ENCODE data around the gene DSC1. TPM values are rescaled to one million over a fixed set of nuclear protein-coding genes. Genes with fewer than 3 reads are reported as not detected.
A peak's percentile ranks its signal among the peaks of the same experiment; 100 is the strongest.
"Not testable (repeated sequence)": the region's sequence is repeated elsewhere in the genome, so short reads cannot be mapped to it uniquely, and the experiment has no call there.

The DSC1 gene
- total RNA-seq, 2 experiments from 2014 or later = 0.93 to 1.1 TPM

DNA sequence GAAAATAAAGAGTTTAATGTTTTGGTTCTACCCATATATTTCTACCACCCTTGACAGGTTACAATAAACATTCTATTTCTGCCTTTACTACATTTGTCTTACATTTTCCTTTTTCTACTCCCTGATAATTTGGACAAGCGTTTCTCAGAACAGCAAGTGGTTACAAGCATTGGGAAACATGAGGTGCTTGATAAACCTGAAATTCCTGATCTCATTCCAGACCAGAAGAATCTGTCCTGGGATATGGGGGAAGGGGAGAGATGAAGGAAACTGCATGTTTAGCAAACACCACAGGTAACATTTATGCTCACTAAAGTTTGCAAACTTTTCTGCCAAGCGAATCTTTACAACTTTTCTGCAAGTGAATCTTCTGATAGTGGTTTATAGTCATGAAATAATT lies 28.3 kb upstream of the DSC1 start:
- Mint-ChIP-seq H3K4me3 (no peak overlapping the region), H3K27me3 (no peaks in the 10 kb centered on the region), H3K27ac (no peak overlapping the region), H3K9me3 (no peaks in the 10 kb centered on the region), H3K36me3 (no peaks in the 10 kb centered on the region), H3K4me1 (no peaks in the 10 kb centered on the region)
- DNase-seq = no peak

DNA sequence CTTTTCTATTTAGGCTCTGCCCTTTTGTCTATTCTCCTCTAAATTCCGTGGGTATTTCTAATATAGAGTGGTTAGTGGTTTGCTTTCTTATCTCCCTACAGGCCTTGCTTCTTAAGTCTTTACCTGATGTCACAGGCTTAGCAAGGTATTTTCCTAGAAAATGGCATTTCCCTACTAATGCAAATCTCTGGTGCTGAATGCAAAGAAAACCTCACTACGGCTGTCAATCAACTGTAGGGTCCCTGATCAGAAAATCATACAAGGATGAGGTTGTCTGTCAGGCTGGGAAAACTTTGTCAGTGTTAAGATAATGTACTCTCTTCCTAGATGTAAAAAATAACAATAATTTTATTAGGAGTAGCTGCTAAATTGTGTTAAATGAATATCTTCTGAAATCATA lies 27.1 kb upstream of the DSC1 start:
- H3K27me3 Mint-ChIP-seq = no peaks in the 10 kb centered on the region
- no peak overlapping the region for H3K4me3 Mint-ChIP-seq
- no peaks in the 10 kb centered on the region for H3K36me3 Mint-ChIP-seq
- H3K9me3 Mint-ChIP-seq = no peaks in the 10 kb centered on the region
- H3K4me1 Mint-ChIP-seq = no peaks in the 10 kb centered on the region
- H3K27ac Mint-ChIP-seq = no peak overlapping the region
- no peak for DNase-seq

DNA sequence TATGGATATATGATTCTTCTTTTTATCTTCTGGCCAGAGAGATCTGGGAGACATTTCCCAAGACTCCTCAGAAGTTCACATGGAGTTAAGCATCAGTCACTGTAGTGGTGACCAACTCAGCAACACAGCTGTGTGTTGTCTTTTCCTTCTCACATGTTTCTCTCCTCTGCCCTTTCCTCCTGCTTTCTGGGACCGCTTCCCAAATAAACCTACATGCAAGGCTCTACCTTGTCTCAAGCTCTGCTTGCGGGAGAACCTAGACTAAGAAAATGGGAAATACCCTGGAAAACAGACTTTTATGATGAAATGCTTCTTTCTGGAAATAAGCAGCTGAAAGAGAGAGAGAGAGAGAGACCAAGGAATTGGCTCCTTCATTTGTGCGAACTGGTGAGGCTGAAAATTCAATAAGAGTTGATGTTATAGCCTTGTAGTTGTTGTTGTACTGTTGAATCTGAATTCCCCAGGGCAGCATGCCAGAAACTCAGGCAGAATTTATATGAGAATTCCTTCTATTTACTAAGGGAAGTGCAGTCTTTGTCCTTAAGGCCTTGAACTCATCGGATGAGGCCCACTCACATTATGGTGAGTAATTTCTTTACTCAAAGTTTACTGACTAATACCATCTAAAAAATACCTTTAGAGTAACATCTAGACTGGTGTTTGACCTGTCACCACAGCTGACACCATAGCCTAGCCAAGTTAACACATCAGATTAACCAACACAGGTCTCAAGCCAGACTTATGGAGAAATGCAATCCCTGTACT lies 22.7 kb upstream of the DSC1 start:
- H3K27ac Mint-ChIP-seq = no peak overlapping the region
- H3K4me1 Mint-ChIP-seq = no peaks in the 10 kb centered on the region
- no peaks in the 10 kb centered on the region for H3K36me3 Mint-ChIP-seq
- H3K27me3 Mint-ChIP-seq = no peaks in the 10 kb centered on the region
- DNase-seq = no peak
- H3K9me3 Mint-ChIP-seq = no peaks in the 10 kb centered on the region
- H3K4me3 Mint-ChIP-seq = no peak overlapping the region

DNA sequence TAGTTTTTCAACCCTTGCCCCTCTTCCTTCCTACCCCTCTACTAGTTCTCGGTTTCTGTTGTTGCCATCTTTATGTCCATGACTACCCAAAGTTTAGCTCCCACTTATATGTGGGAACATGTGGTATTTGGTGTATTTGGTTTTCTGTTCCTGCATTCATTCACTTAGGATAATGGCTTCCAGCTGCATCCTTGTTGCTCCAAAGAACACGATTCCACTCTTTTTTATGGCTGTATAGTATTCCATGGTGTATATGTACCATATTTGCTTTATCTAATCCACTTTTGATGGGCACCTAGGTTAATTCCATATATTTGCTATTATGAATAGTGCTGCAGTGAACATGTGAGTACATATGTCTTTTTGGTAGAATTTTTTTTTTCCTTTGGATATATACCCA lies 20.6 kb upstream of the DSC1 start:
- H3K36me3 Mint-ChIP-seq = no peaks in the 10 kb centered on the region
- no peak for DNase-seq
- no peaks in the 10 kb centered on the region for H3K4me1 Mint-ChIP-seq
- H3K27me3 Mint-ChIP-seq = no peaks in the 10 kb centered on the region
- no peaks in the 10 kb centered on the region for H3K9me3 Mint-ChIP-seq
- no peak overlapping the region for H3K27ac Mint-ChIP-seq
- H3K4me3 Mint-ChIP-seq = no peak overlapping the region

DNA sequence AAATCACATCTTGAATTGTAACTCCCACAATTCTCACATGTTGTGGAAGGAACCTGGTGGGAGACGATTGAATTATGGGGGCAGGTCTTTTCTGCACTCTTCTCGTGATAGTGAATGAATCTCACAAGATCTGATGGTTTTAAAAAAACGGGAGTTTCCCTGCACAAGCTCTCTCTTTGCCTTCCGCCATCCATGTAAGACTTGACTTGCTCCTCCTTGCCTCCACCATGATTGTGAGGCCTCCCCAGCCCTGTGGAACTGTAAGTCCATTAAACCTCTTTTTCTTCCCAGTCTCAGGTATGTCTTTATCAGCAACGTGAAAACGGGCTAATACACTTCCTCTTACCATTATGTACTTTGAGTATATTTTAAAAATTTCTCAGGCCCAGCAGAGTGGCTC lies 14.7 kb upstream of the DSC1 start:
- DNase-seq = not testable (repeated sequence)
- peaks cover 12% of the 10 kb centered on the region for H3K9me3 Mint-ChIP-seq

DNA sequence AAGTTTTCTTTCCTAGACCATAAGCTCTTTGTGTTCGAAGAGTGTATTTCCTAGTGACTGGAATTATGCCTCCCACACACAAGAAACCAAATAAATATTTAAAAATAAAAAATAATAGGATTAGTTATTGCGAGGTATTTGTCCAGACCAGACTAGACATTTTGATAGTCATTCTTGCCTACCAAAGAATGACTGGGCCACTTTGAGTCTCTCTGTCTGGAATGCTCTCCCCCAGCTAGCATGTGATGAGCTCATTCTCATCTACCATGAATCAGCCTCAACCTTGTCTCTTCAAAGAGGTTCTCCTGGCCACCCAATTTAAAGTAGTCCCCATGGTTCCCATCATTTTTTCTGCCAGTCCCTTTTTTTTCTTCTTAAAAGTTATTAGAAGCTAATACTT lies 13.9 kb upstream of the DSC1 start:
- H3K27me3 Mint-ChIP-seq = no peaks in the 10 kb centered on the region
- H3K4me1 Mint-ChIP-seq = no peaks in the 10 kb centered on the region
- no peak overlapping the region for H3K4me3 Mint-ChIP-seq
- no peak overlapping the region for H3K27ac Mint-ChIP-seq
- DNase-seq = no peak
- peaks cover 12% of the 10 kb centered on the region for H3K9me3 Mint-ChIP-seq
- H3K36me3 Mint-ChIP-seq = no peaks in the 10 kb centered on the region

More for the DNA sequence above, 14.7 kb upstream of the DSC1 start:
- not testable (repeated sequence) for H3K27me3 Mint-ChIP-seq, H3K4me1 Mint-ChIP-seq, H3K27ac Mint-ChIP-seq, H3K36me3 Mint-ChIP-seq, H3K4me3 Mint-ChIP-seq

DNA sequence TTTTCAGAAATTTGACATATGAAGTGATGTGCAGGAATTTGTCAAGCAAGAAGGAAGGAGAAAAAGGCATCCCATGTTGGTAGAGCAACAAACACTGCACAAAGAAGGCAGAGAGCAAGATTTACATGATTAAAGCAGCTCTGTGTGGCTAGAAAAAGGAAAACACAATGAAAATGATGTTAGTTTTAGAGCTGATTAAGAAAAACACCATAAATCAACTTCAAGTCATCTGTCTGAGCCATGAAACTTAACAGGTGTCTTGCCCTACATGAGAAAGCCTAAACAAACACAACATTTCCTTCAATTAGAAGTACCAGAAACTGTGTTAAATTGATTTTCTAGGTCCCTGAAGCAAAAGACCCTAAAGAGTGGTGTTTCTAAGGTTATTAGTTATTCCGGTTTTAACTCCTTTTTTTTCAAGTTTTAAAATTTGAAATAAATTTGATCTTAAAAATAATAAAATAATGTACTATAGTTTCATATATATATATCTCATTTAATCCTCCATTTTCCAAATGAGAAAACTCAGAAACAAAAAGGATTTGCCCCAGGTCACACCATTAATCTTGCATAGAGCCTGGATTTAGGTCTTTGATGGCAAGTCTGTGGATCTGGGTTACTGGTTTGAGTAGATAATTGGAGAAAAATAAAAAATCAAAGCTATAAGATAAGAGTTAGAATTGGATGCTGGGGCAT lies 8.6 kb upstream of the DSC1 start:
- Mint-ChIP-seq H3K4me1 (no peaks in the 10 kb centered on the region), H3K4me3 (no peak overlapping the region), H3K9me3 (peaks cover 11% of the 10 kb centered on the region), H3K27me3 (no peaks in the 10 kb centered on the region), H3K36me3 (no peaks in the 10 kb centered on the region), H3K27ac (no peak overlapping the region)
- no peak for DNase-seq

DNA sequence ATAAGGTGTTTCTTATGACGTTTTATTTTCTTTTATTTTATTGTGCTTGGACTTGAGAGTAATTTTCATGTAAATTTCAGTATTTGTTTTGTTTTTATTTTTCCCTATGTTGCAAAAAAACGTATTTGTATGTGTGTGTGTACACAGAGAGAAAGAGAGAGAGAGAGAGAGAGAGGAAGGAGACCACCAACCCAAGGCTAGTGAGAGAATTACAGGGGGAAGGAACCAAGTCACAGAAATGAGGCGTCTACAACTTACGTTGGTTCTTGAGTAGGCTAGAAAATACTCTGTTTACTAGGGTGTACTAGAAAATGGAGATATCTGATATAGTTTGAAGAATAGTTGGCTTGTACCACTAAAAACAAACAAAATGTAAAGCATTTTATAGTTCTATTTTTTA lies 7.7 kb upstream of the DSC1 start:
- Mint-ChIP-seq H3K27me3 (no peaks in the 10 kb centered on the region), H3K9me3 (peaks cover 7% of the 10 kb centered on the region), H3K4me1 (no peaks in the 10 kb centered on the region), H3K4me3 (no peak overlapping the region), H3K36me3 (no peaks in the 10 kb centered on the region), H3K27ac (no peak overlapping the region)
- no peak for DNase-seq

DNA sequence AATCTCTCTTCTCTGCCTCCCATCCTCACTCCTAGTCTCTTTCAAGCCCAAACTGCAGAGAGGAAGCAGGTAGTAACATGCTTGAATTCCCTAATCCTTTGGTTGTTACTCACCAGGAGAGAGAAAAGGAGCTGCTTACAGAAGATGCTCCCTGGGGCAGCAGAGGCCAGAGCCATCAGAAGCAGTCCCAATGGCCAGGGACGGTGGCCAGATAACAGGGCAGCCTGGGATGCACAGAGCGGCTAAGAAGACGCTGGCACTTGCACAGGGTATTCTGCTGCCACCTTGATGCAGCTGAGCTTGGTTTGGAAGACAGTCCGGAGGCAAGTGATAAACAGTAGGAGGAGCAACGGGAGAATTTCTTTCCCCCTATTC lies 250 bp downstream of the DSC1 start:
- Mint-ChIP-seq H3K9me3 (peaks cover 3% of the 10 kb centered on the region), H3K4me1 (peaks cover 2% of the 10 kb centered on the region), H3K27me3 (no peaks in the 10 kb centered on the region), H3K4me3 (peak overlapping the region; percentile 64), H3K27ac (peak overlapping the region; percentile 80), H3K36me3 (no peaks in the 10 kb centered on the region)
- no peak for DNase-seq

DNA sequence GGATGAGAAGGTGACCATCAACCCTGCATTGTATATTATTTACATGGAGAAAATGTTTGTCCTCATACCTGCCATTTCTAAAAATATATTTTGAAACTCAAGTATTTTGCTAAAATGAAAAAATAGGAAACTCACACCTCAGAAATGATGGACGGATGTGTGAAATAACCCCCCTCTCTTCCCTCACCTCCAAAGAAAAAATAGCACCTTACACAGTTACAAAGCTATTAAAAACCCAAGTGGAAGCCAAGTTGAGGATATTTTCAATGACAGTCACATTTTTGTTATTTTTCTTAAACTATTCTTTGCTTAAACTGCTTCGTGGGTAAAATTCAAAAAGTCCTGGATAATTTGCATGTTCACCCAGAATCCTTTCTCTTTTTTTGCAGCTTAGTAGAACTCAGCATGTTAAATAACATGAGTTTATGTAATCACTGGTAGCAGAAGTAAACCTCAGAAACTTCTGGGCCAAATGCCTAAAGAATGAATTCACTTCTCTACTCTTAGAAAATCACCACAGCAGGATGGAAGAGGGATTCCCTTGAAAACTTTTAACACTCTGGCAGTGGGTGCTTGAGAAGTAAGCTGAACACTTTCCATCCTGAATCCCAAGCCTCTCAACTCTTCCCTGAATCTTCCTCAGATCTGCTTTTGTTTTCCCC lies 768 bp downstream of the DSC1 start:
- Mint-ChIP-seq H3K9me3 (peaks cover 3% of the 10 kb centered on the region), H3K4me3 (peak overlapping the region; percentile 64), H3K27me3 (no peaks in the 10 kb centered on the region), H3K4me1 (peaks cover 2% of the 10 kb centered on the region), H3K36me3 (no peaks in the 10 kb centered on the region), H3K27ac (peak overlapping the region; percentile 80)
- DNase-seq = no peak

DNA sequence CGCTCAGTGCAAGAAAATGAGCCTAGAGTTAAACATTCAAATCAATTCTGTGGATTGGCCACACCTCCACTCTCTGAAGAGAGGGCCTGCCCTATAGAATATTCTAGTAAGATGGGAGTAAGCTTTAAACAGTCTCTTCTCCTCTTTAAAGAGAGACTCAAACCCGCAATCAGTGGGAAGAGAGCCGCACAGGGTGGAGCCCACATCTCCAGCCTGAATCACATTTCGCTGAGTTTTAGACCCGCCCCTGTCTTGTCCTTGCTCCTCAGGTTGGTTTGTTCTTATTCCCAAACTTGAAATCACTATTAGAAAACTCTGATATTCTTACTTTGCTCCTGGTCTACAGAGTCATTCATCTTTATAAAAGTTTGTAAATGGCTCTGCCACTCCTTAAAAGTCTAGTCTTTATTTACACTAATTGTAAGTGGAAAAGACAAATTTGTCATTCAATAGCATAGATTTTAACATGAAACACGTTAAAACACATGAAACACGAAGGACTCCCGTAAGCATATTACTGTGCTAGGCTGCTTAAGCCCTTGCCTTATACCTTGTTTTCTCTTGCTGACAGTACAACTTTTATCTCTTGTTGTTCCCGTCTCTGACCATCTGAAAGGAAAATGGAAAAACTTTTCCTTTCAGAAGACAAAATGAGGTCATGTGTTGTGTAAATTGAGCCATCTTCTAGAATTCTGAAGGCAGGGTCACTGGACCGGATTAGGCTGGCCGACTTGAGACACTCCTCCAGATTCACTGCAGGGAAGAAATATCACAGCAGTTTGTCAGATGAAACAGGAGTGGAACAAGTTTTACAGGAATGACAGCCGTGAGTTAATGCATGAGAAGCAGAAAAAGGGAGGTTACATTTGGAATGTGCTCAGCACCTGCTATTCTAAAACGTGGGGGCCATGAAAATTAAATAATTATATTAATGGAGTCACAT lies 5.6 kb downstream of the DSC1 start:
- Mint-ChIP-seq H3K36me3 (no peaks in the 10 kb centered on the region), H3K9me3 (peaks cover 3% of the 10 kb centered on the region), H3K27ac (no peak overlapping the region), H3K4me3 (no peak overlapping the region), H3K27me3 (no peaks in the 10 kb centered on the region), H3K4me1 (no peaks in the 10 kb centered on the region)
- DNase-seq = no peak

DNA sequence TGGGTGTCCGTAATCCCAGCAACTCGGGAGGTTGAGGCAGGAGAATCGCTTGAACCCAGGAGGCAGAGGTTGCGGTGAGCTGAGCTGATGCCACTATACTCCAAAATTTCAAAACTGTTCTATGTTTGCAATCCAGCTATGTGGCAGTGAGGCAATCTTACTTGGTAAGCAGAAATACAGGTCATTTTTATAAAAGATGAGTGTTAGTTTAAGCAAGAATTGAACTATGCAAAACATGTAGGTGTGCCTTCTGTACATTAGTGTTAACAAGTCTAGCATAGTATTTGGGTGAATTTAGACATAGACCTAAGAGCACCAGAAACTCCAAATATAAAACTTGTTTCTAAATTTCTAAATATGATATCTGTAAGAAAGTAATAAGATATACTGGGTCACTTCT lies 7.2 kb downstream of the DSC1 start:
- H3K4me3 Mint-ChIP-seq = no peak overlapping the region
- no peak for DNase-seq
- H3K4me1 Mint-ChIP-seq = no peaks in the 10 kb centered on the region
- H3K9me3 Mint-ChIP-seq = peaks cover 3% of the 10 kb centered on the region
- no peak overlapping the region for H3K27ac Mint-ChIP-seq
- no peaks in the 10 kb centered on the region for H3K36me3 Mint-ChIP-seq
- no peaks in the 10 kb centered on the region for H3K27me3 Mint-ChIP-seq

DNA sequence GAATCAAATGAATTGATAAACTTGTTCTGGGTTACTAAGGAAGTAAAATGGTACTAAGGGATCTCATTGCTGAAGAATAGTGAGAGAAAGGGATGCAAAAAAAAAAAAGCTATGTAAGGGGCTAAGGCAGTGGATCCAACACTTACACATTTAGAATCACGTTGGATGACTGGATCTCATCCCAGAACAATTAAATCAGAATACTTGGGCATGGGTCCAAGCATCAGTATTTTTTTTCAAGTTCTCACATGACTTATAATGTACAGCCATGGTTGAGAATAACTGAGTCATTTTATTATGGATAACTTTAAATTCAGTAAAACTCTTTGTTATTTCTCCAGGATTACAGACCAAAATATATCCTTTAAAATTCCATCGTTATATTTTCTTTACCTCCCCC lies 8.5 kb downstream of the DSC1 start:
- no peak overlapping the region for H3K4me3 Mint-ChIP-seq
- no peak overlapping the region for H3K27ac Mint-ChIP-seq
- H3K4me1 Mint-ChIP-seq = no peaks in the 10 kb centered on the region
- no peaks in the 10 kb centered on the region for H3K27me3 Mint-ChIP-seq
- no peak for DNase-seq
- peaks cover 3% of the 10 kb centered on the region for H3K9me3 Mint-ChIP-seq
- H3K36me3 Mint-ChIP-seq = no peaks in the 10 kb centered on the region

DNA sequence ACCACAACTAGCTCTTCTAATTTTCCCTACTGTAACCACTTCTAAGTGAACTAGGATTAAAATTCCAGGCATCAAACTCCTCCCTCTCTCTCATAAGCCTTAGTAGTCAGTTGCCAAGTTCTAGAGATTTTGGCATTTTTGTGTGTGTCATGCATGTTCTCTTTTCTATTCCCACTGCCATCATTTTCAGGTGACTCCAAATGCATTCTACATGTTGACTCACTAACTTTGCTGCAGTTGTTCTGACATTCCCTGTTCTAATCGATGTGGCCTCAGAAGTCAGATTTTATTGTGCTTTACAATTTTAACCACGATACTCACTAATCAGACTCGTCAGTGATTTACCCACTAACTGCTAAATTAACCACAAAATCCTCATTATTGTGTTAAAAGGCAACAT lies 13.3 kb downstream of the DSC1 start:
- H3K4me1 Mint-ChIP-seq = no peaks in the 10 kb centered on the region
- no peaks in the 10 kb centered on the region for H3K27me3 Mint-ChIP-seq
- no peak overlapping the region for H3K4me3 Mint-ChIP-seq
- peaks cover 4% of the 10 kb centered on the region for H3K9me3 Mint-ChIP-seq
- no peak for DNase-seq
- H3K27ac Mint-ChIP-seq = no peak overlapping the region
- peaks cover 9% of the 10 kb centered on the region for H3K36me3 Mint-ChIP-seq

DNA sequence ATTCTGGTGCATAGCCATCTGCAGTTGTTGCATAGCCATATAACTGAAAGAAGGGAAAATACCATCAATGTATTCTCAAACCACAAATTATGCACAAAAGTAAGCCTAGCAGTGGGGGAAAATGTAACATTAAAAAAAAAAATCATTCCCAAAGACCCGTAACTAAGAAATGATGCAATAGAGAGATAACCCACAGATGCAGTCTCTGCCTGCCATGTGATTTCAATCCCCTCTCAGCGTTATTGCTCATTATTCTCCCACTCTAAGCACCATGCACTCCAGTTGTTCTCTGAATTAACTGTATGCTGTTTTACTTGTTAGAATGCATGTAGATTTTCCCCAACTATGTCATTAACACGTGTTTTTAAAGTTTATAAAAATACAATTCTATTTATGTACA lies 14.1 kb downstream of the DSC1 start:
- Mint-ChIP-seq H3K36me3 (peaks cover 9% of the 10 kb centered on the region), H3K27me3 (no peaks in the 10 kb centered on the region), H3K27ac (no peak overlapping the region), H3K9me3 (peaks cover 4% of the 10 kb centered on the region), H3K4me1 (no peaks in the 10 kb centered on the region), H3K4me3 (no peak overlapping the region)
- no peak for DNase-seq

All from activated naive CD8-positive, alpha-beta T cell treated with anti-CD3 and anti-CD28 coated beads for 36 hours (primary cell).